CD4-positive, CD25-positive, alpha-beta regulatory T cell (primary cell): ENCODE measurements around the gene POU2F3. TPM values are rescaled to one million over a fixed set of nuclear protein-coding genes. Genes with fewer than 3 reads are reported as not detected.

Source experiments
- ATAC-seq, 2 donors: fragments of 150-1000 bp; cut with Tn5 transposase; one replicate each; pipeline ENCODE4 v1.10.0; 2021; ENCODE audit warnings: low read depth in 2 of 2, moderate number of reproducible peaks in 2 of 2, moderate library complexity in 1 of 2
- DNase-seq, 3 donors: peaks; one replicate each; pipeline versions ENCODE4 v3.0.0 to v3.0.0-alpha.2; 2012 to 2022; ENCODE audit warnings: mixed read lengths in 1 of 3
- H3K27ac ChIP-seq: one replicate; pipeline ENCODE4 v1.7.0; 2013; ENCODE audit warnings: mild to moderate bottlenecking, low read length; ENCODE audit not compliant: insufficient read depth, poor library complexity, severe bottlenecking
- H3K27me3 ChIP-seq: one replicate; pipeline ENCODE4 v1.7.0; 2013; ENCODE audit warnings: low read length; ENCODE audit not compliant: control insufficient read depth, insufficient read depth
- H3K36me3 ChIP-seq: one replicate; pipeline ENCODE4 v1.7.0; 2013; ENCODE audit warnings: mild to moderate bottlenecking, low read length, moderate library complexity; ENCODE audit not compliant: control insufficient read depth, insufficient read depth
- H3K4me1 ChIP-seq: 2 replicates; pipeline ENCODE4 v1.7.0; 2013; ENCODE audit warnings: mild to moderate bottlenecking, low read length; ENCODE audit not compliant: insufficient read depth, control insufficient read depth, poor library complexity, severe bottlenecking
- H3K4me3 ChIP-seq: one replicate; pipeline ENCODE4 v1.7.0; 2013; ENCODE audit warnings: low read depth, mild to moderate bottlenecking, low read length, moderate library complexity
- H3K9me3 ChIP-seq, 2 experiments: 1 replicate in 1 of 2; 2 replicates in 1 of 2; pipeline ENCODE4 v1.7.0; 2013; ENCODE audit warnings: low read length in 2 of 2, mild to moderate bottlenecking in 1 of 2, moderate library complexity in 1 of 2; ENCODE audit not compliant: control insufficient read depth in 2 of 2
- H3K27ac Mint-ChIP-seq, 3 donors: one replicate each; pipeline ENCODE4 v1.8.0; 2020 to 2022; ENCODE audit warnings: mild to moderate bottlenecking in 3 of 3, mixed read lengths in 3 of 3, moderate library complexity in 2 of 3
- H3K27me3 Mint-ChIP-seq: one replicate; pipeline ENCODE4 v1.8.0; 2022; ENCODE audit warnings: mild to moderate bottlenecking, mixed read lengths
- H3K36me3 Mint-ChIP-seq: one replicate; pipeline ENCODE4 v1.8.0; 2020; ENCODE audit warnings: mixed read lengths
- H3K4me1 Mint-ChIP-seq, 4 donors: one replicate each; pipeline ENCODE4 v1.8.0; 2020 to 2022; ENCODE audit warnings: mixed read lengths in 4 of 4, mild to moderate bottlenecking in 1 of 4
- H3K4me3 Mint-ChIP-seq, 4 donors: one replicate each; pipeline ENCODE4 v1.8.0; 2020 to 2022; ENCODE audit warnings: mild to moderate bottlenecking in 4 of 4, mixed read lengths in 4 of 4, moderate library complexity in 3 of 4
- H3K9me3 Mint-ChIP-seq, 7 donors: one replicate each; pipeline ENCODE4 v1.8.0; 2020 to 2022; ENCODE audit warnings: mixed read lengths in 7 of 7, mild to moderate bottlenecking in 3 of 7, moderate library complexity in 2 of 7
- polyA plus RNA-seq, 4 donors: library from polyadenylated mRNA; unstranded; fragments of 300-500 nt; fragmentation: Illumina TruSeq; gene quantifications; one replicate each; pipeline ENCODE4 v1.2.3, GENCODE V29; 2021
- total RNA-seq: library from RNA; stranded (reverse); gene quantifications from one replicate; pipeline ENCODE4 v1.2.3, GENCODE V29; 2022

The POU2F3 gene
- total and polyA plus RNA-seq, 5 donors from 2014 or later: not detected

DNA sequence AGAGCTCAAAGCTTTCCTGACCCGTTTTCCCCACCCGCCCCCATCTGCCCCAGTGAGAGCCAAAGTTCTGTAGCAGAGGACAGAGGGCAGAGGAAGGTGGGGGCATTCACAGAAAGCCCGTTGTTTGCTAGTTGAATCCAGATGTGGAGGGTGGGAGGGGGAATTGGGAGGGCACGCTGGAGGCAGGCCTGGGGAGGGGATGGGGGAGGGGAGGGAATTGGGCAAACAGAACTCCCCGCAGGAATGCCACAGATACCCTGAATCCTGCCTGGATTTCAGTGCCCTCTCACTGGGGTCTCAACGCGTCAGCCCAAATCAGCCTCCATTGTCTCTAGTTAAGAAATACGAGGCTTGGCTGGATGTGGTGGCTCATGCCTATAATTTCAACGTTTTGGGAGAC lies 42.0 kb upstream of the POU2F3 start:
- Mint-ChIP-seq H3K27me3 (peaks cover 18% of the 10 kb centered on the region), H3K36me3 (no peaks in the 10 kb centered on the region), H3K27ac (no peak overlapping the region), H3K4me3 (no peak overlapping the region), H3K4me1 (no peaks in the 10 kb centered on the region), H3K9me3 (no peaks in the 10 kb centered on the region)
- ATAC-seq (no peak), DNase-seq (no peak)
- Histone ChIP-seq H3K4me1 (no peaks in the 10 kb centered on the region), H3K4me3 (no peak overlapping the region), H3K9me3 (no peaks in the 10 kb centered on the region), H3K36me3 (no peaks in the 10 kb centered on the region), H3K27me3 (no peaks in the 10 kb centered on the region), H3K27ac (no peak overlapping the region)

DNA sequence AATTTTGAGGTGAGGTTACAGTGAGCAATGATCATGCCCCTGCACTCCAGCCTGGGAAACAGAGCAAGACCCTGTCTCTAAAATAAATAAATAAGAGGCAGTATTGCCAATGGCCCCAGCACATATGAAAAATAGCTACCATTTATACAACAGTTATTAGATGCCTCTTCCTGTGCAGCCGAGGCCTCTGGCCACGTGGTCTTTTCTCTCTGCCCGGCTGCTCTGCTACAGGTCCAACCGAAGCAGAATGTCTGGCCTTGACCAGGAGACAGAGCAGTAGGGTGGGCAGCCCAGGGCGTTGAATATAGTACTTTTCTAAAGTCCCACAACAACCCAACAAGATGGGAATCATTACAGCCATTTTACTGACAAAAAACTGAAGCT lies 41.5 kb upstream of the POU2F3 start:
- Histone ChIP-seq H3K9me3 (no peaks in the 10 kb centered on the region), H3K27me3 (no peaks in the 10 kb centered on the region), H3K36me3 (no peaks in the 10 kb centered on the region), H3K4me1 (no peaks in the 10 kb centered on the region), H3K27ac (no peak overlapping the region), H3K4me3 (no peak overlapping the region)
- peak overlapping the region in 1 of 4 donors; percentile 7 for H3K4me3 Mint-ChIP-seq
- H3K27me3 Mint-ChIP-seq: peaks cover 20% of the 10 kb centered on the region
- H3K36me3 Mint-ChIP-seq: no peaks in the 10 kb centered on the region
- ATAC-seq (no peak), DNase-seq (no peak)
- no peaks in the 10 kb centered on the region for H3K4me1 Mint-ChIP-seq
- no peak overlapping the region for H3K27ac Mint-ChIP-seq
- H3K9me3 Mint-ChIP-seq: no peaks in the 10 kb centered on the region

DNA sequence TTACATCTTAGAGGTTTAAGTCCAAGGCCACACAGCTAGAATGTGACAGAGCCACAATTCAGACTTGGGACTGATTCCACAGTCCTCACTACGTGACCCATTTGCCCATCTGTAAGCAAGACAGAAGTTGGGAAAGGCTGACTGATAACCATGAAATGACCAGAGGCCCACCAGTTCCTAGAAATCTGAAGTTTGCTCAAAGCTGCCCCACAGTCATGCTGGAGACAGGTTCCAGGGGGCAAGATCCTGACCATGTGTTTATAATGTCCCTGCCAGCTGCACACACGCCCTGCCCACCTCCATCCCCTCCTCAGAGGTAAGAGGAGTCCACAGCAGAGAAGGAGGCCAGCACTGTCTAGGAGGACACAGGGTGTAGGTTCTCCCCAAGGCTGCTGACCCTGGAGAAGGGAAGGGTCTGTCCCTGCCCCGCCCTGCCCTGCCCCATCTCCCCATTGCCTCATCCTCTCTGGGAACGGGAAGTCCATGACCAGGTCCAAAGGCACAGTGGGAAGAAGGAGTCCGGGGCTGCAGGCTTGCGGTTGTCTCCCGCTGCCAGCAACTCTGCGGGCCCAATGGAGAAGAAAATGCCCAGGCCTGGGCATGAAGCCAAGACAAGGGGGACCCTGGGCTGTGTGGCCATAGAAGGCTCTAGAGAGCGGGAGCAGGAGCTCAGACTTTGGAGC lies 41.0 kb upstream of the POU2F3 start:
- Mint-ChIP-seq H3K4me1 (no peaks in the 10 kb centered on the region), H3K27ac (no peak overlapping the region), H3K27me3 (peaks cover 20% of the 10 kb centered on the region), H3K4me3 (no peak overlapping the region), H3K36me3 (no peaks in the 10 kb centered on the region), H3K9me3 (no peaks in the 10 kb centered on the region)
- Histone ChIP-seq H3K27me3 (no peaks in the 10 kb centered on the region), H3K9me3 (no peaks in the 10 kb centered on the region), H3K4me1 (no peaks in the 10 kb centered on the region), H3K27ac (no peak overlapping the region), H3K4me3 (no peak overlapping the region), H3K36me3 (no peaks in the 10 kb centered on the region)
- ATAC-seq (no peak), DNase-seq (no peak)

DNA sequence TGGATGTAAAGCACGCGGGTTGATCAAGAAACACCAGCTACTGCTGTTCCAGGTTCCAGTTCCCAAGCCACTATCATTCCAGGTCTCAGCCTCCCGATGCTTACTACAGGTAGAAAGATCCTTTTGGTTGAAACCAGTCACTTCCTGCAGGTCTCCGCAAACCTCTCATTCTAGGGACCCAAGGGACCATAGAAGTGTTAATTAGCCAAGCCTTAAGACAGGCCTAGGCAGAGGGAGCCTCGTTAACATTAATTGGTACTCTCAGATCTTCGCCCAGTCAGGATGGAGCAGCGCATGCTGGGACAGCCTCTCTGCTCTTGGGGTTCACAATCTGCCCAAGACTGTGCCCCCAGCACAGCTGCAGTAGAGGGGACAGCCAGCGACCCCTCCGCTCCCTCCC lies 40.3 kb upstream of the POU2F3 start:
- Mint-ChIP-seq H3K4me3 (peak overlapping the region in 1 of 4 donors; percentile 32), H3K27me3 (peaks cover 20% of the 10 kb centered on the region), H3K4me1 (no peaks in the 10 kb centered on the region), H3K36me3 (no peaks in the 10 kb centered on the region), H3K27ac (no peak overlapping the region), H3K9me3 (no peaks in the 10 kb centered on the region)
- Histone ChIP-seq H3K27me3 (no peaks in the 10 kb centered on the region), H3K4me3 (no peak overlapping the region), H3K4me1 (no peaks in the 10 kb centered on the region), H3K27ac (no peak overlapping the region), H3K36me3 (no peaks in the 10 kb centered on the region), H3K9me3 (no peaks in the 10 kb centered on the region)
- ATAC-seq (no peak), DNase-seq (no peak)

DNA sequence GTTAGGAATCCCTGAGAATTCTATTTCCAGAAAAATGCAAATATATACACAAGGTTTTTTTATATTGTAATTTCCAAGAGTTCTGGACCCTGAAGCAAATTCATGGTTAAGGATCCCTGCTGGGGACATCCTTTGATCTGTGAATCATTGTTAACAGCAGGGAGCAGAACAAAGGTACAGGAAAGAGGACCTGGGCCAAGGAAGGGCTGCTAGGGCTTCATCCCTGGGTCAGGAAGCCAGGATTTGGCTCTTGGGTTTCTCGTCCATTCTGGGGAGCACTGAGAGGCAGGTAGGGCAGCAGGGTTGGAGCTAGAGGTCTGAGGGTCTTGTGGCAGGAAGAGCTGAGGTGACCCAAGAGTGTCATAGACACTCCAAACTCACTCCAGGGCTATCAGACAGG lies 39.3 kb upstream of the POU2F3 start:
- Mint-ChIP-seq H3K27ac (no peak overlapping the region), H3K27me3 (peaks cover 19% of the 10 kb centered on the region), H3K9me3 (no peaks in the 10 kb centered on the region), H3K36me3 (no peaks in the 10 kb centered on the region), H3K4me3 (no peak overlapping the region), H3K4me1 (no peaks in the 10 kb centered on the region)
- H3K27ac ChIP-seq: no peak overlapping the region
- no peaks in the 10 kb centered on the region for H3K9me3 ChIP-seq
- H3K4me3 ChIP-seq: no peak overlapping the region
- no peaks in the 10 kb centered on the region for H3K36me3 ChIP-seq
- ATAC-seq (no peak), DNase-seq (no peak)
- H3K27me3 ChIP-seq: no peaks in the 10 kb centered on the region
- no peaks in the 10 kb centered on the region for H3K4me1 ChIP-seq

DNA sequence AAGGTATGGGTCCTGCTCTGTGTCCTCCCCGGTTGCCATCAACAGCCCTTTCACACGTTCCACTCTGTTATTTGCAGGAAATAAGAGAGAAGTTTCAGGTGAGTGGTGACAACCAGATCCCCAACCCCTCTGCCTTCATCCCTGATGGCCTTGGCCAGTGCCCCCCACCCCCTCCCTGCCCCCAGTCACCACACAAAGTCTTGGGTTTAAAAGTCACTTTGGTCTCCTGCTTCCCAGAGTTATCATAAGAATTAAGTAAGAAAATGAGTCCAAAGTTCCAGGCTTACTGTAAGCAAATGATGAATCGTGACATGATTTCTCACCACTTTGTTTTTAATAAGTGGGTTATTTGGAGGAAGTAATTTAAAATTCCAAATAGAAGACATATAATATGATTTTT lies 38.3 kb upstream of the POU2F3 start:
- Histone ChIP-seq H3K36me3 (no peaks in the 10 kb centered on the region), H3K9me3 (no peaks in the 10 kb centered on the region), H3K4me1 (no peaks in the 10 kb centered on the region), H3K4me3 (no peak overlapping the region), H3K27me3 (peaks cover 2% of the 10 kb centered on the region), H3K27ac (no peak overlapping the region)
- Mint-ChIP-seq H3K4me3 (no peak overlapping the region), H3K9me3 (no peaks in the 10 kb centered on the region), H3K36me3 (no peaks in the 10 kb centered on the region), H3K4me1 (no peaks in the 10 kb centered on the region), H3K27ac (no peak overlapping the region), H3K27me3 (peaks cover 19% of the 10 kb centered on the region)
- ATAC-seq (no peak), DNase-seq (no peak)

DNA sequence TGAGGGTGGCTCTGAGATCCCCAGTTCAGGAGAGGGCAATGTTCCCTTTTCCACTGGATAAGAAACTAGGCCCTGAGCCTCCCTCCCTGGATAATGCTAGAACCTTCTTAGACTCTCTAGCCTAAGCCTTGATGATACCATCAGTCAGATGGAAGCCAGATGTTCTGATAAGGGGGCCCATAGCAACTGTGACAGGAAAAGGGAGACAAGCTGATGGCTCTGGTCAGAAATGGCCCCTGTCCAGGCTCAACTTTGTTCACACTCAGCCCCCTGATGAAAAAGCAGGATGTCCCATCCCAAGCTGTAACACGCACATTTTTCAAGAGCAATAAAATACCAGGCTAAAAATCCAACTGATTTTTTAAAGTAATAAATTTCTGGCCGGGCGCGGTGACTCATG lies 36.3 kb upstream of the POU2F3 start:
- Histone ChIP-seq H3K9me3 (no peaks in the 10 kb centered on the region), H3K4me1 (no peaks in the 10 kb centered on the region), H3K27me3 (peaks cover 5% of the 10 kb centered on the region), H3K36me3 (no peaks in the 10 kb centered on the region), H3K4me3 (no peak overlapping the region), H3K27ac (no peak overlapping the region)
- Mint-ChIP-seq H3K27me3 (peaks cover 35% of the 10 kb centered on the region), H3K9me3 (peaks cover 0 to 1% (median 0%) of the 10 kb centered on the region in 7 donors), H3K4me1 (no peaks in the 10 kb centered on the region), H3K36me3 (no peaks in the 10 kb centered on the region), H3K27ac (no peak overlapping the region), H3K4me3 (no peak overlapping the region)
- ATAC-seq (no peak), DNase-seq (no peak)

DNA sequence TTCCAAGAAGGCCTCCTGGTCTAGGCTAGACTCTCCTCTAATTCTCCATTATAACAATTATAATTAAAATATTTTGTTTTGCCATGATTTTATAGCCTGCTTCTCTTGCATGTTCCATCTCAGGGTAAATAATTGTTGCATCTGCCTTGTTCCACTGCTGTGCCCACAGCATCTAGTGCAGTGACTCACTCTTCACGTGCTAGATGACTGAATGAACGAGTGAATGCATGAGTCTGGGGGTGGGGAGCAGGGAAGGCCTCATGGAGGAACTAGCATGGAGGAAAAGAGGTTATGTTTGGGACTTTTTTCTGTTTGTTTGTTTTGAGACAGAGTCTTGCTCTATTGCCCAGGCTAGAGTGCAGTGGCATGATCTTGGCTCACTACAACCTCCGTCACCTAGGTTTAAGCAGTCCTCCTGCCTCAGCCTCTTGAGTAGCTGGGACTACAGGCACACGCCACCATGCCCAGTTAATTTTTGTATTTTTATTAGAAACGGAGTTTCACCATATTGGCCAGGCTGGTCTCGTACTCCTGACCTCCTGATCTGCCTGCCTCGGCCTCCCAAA lies 34.3 kb upstream of the POU2F3 start:
- Histone ChIP-seq H3K9me3 (no peaks in the 10 kb centered on the region), H3K36me3 (no peaks in the 10 kb centered on the region), H3K4me3 (no peak overlapping the region), H3K4me1 (peaks cover 7% of the 10 kb centered on the region), H3K27ac (no peak overlapping the region), H3K27me3 (peaks cover 10% of the 10 kb centered on the region)
- Mint-ChIP-seq H3K27me3 (peaks cover 47% of the 10 kb centered on the region), H3K4me1 (peaks cover 0 to 11% (median 6%) of the 10 kb centered on the region in 4 donors), H3K36me3 (no peaks in the 10 kb centered on the region), H3K27ac (no peak overlapping the region), H3K4me3 (no peak overlapping the region), H3K9me3 (peaks cover 0 to 4% (median 0%) of the 10 kb centered on the region in 7 donors)
- ATAC-seq (no peak), DNase-seq (no peak)
